Middle frontal gyrus (tissue), 1 donor: ENCODE measurements around the gene GSTM1.
A peak's percentile ranks its signal among the peaks of the same experiment; 100 is the strongest.

Experiments used
- DNase-seq: peaks from one replicate; pipeline ENCODE4 v3.0.0-alpha.2; 2015; ENCODE audit warnings: low spot score; ENCODE audit errors: extremely low spot score

GSTM1 gene

DNA sequence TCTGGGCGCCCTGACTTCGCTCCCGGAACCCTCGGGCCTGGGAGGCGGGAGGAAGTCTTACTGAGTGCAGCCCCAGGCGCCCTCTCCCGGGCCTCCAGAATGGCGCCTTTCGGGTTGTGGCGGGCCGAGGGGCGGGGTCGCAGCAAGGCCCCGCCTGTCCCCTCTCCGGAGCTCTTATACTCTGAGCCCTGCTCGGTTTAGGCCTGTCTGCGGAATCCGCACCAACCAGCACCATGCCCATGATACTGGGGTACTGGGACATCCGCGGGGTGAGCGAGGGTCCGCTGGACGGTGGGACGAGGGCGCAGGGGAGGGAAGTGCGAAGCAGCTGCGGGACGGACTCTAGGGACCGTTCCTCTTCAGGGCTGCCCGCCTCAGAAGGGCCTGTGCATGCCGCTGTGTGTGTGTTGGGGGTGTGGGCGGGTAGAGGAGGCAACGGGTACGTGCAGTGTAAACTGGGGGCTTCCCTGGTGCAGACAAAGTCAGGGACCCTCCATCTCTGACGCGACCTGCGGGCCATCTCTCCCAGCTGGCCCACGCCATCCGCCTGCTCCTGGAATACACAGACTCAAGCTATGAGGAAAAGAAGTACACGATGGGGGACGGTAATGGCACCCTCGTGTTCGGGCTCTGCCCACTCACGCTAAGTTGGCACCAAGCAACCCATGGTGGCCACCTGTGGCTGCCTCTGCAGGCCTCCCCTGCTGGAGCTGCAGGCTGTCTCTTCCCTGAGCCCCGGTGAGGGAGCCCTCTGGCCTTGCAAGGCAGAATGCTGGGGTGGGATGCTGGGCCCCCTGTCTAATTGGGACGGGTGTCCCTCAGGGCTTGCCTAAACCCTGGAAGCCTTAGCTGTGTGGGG, at the start of gene GSTM1:
Gene GSTM1 (plus strand): TSS at position 177 of the 859 bp plus-strand sequence. CDS start 57 bp downstream, at position 234.
- DNase-seq, result peak; percentile 66

DNA sequence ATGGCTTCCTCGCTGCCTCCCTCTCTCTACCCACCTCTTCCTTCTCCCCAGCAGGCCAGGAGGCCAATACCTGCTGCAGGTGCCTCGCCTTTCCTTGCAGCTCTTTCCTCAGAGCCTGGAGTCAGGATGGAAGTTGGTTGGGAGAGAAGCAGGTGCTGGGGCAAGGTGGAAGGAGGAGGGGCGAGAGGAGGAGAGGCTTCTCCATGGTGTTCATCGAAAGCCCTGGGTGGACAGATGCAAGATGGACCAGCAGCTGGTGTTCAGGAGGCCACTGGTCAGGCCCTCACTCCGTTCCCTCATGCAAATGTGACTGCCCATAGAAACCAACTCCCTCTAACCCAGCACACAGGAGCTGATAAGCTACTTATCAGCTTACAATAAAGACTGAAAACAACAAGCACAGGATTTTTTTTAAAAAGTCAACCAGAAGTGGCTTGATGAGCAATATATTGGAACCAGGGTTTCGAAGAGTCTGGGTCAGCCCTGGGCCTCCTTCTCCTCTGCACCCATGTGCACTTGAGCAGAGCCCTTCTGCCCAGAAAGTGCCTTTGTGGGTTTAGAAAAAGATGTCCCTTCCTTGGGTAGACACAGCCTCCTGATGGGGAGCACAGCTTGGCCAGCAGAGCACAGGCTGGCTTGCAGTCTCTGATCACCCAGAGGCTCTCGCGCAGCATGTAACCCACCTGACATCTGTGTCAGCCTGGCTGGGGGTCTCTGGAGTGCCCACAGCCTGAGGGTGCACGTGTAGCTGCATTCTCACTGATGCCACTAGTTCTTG, 48.4 kb upstream of the GSTM1 start:
- DNase-seq, result no peak

DNA sequence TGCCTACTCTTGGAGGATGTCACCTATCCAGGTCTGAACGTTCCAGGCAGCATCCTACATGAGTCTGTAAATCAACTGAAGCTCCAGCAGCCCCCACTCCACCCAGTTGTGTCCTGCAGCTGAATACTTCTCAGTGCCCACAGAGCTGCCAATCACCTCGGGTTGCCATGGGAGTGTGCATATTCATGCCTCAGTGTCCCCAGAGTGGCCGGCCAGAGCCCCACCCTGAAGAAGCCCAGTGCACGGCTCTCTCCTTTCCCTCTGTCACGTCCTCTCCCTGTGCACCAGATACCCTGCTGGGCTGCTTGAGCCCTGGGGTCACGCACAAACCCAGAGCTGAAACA, 47.8 kb upstream of the GSTM1 start:
- DNase-seq, result no peak

DNA sequence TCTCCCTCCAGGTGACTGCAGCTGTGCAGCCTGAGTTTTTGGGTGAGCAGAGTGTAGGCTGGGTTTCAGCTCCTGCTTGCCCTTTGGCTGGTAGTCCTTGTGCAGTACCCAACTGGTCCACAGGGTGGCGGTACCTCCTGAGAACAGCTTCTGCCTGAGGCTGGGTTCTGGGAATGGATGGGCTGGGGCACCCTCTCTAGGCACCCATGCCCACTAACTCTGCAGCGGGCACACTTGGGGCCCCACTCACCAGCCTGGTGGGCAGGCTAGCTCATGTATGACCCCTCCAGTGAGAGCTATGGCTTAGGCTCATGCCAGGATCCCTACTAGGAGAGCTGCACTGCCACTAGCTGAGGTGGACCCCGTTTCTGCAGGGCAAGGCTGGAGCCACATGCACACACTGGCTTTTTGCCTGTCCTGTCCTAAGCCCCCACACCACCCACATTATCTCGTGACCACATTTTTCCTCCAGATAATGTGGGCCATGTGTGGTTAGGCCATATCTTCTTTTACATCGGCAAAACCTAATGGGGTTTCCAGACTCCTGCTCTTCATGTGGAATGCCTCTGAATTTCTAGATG, 47.2 kb upstream of the GSTM1 start:
- DNase-seq, result peak; percentile 69

DNA sequence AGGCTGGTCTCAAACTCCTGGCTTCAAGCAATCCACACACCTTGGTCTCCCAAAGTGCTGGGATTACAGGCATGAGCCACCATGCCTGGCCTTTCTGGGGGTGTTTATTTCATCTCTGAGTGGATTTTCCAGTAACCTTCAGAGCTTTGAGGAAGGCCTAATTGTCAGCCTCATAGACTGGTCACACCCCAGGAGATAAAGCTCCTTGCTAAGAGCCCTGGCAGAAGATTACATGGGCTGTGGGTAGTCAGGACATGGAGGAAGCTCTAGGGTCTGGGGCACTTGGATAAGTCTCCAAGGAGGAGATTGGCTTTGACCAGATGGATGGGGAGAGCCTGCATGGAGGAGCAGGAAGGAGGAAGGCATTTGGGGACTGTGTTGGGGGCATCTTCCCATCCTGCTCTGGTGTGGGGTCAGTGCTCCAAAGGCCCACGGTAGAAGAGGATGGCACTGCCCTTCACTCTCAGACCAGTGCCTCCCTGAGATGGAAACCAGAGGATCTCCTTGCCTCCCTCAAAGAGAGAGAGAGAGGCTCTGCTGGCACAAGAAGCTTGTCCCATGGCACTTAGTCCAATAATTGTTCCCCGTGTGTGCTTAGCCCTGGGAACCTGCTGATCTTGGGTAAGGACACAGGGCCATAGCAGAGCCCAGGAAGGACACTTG, 46.4 kb upstream of the GSTM1 start:
- DNase-seq, result no peak

DNA sequence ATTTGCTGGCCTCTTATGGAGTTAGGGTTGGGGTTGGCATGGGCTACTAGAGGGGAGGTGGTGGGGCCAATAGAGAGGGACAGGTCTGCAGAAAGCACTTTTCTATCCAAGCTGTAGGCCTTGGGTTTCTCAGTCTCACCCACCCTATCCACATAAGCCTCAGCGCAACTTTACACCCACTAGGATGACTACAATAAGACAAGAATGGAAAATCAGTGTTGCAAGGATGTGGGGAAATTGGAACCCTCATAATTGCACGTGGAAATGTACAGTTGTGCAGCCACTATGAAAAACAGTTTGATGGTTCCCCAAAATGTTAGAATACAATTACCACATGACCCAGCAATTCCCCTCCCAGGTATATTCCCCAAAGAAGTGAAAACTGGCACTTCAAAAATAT, 45.8 kb upstream of the GSTM1 start:
- no peak for DNase-seq

DNA sequence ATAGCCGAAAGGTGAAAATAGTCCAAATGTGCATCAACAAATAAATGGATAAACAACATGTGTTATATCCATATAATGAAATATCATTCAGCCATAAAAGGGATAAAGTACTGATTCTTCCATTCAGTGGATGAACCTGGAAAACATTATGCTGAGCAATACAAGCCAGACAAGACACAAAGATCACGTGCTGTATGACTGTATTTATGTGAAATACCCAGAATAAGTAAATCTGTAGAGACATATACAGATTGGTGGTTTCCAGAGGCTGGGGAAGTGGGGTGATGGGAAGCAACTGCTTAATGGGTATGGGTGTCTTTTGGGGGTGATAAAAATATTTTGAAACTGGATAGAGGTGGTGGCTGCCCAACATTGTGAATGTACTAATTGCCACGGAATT, 45.0 kb upstream of the GSTM1 start:
- DNase-seq, result no peak

DNA sequence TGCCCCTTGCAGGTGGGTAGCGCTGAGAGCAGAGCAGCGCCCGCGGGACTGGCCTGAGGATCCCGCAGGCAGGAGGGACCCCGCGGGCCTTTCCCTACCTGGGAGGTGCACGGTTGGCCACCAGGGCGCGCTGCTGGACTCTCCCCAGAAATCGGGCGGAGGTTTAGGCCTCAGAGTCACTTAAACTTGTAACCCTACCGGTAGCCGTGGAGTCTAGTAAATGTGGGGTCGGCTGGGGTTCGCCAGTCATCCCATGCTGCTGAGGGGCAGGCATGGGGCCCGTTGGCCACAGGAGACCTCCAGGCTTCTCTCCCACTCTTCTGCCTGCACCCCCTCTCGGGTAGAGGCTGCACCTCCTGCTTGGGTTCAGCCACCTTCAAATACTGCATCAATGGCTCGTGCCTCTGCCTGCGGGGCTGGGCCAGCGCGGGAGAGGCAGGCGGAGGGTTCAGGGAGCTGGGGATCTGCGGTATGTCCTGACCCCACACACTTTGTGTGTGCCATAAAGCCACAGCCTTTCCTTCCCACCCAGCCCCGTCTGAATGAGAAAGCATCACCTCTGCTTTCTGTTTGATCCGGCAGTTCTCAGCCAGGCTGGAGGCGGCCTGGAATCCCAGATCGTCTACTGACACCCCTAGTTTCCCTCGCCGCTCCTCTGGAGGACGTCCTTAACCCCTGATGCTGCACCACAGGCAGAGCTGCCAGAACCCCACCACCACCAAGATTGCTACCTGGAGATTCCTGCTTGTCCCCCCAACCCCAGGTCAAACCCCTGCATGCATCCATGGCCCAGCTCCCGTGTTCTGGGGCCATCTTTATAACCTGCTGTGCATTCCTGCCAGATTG, 44.0 kb upstream of the GSTM1 start:
- no peak for DNase-seq

DNA sequence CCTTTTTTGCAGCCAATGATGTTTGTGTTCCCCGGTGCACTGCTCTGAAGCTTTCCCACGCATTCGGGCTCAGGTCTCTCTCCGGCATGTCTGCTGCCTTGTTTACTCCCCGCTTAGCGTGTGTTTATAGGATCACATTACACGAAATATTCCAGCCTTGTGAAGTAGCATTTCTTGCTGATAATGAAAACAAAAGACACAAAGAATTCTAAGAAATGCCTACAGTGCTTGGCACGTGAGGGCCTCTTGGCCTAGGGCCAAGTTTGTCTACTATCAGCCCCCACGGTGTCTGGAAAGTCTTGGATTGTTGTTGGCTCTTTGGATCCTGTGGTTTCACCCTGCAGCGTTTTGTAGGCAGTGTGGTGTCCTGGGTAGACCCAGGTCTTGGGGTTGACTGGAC, 42.9 kb upstream of the GSTM1 start:
- DNase-seq, result no peak

DNA sequence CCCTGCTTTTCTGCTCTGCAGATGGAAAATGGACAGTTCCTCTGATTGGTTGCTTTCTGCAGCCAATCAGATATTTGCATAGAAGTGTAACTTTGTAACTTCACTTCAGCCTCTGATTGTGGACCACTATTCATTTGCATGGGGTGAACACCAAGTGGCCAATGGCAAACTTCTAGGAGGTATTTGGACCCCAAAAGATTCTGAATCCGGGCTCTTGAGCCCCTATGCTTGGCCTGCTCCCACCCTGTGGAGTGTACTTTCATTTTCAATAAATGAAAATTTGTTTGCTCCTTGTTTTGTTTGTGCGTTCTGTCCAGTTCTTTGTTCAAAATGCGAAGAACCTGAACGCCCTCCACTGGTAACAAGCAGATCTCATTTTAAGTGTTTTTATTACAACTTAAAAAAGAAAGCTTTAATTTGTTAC, 38.1 kb upstream of the GSTM1 start:
- DNase-seq, result no peak

DNA sequence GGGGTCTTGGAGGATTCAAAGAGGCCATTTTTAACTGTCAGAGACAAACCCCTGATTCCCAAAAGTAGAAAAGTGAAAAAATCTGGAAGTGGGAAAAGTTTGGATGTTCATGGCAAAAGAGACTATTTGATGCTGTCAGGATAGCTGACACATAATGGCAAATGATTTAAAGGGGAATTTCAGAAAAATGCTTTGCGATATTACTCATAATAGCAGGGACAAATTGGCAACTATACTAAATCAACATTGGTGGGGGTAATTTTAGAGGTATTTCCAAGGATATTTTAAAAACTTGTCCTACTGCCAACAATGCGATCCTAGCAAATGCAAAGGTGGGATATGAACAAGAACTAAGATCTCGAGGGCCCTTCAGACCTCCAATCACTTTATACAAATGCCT, 37.0 kb upstream of the GSTM1 start:
- no peak for DNase-seq

DNA sequence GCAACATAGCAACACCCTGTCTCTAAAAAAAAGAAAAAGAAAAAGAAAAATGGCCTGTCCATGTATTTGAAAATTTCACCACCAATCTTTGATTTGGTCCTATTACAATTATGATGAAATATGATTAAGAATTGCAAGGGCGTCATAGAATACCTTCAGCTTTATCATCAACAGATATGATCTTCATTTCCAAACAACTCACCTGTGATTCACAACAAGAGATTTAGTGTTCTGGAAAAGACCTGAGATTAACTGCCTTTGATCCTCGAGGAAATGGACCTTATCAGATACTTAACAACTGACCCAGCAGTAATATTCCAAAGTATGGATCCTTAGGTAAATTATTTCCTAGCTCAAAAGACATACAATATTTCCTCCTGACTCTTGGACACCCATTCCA, 35.2 kb upstream of the GSTM1 start:
- no peak for DNase-seq

DNA sequence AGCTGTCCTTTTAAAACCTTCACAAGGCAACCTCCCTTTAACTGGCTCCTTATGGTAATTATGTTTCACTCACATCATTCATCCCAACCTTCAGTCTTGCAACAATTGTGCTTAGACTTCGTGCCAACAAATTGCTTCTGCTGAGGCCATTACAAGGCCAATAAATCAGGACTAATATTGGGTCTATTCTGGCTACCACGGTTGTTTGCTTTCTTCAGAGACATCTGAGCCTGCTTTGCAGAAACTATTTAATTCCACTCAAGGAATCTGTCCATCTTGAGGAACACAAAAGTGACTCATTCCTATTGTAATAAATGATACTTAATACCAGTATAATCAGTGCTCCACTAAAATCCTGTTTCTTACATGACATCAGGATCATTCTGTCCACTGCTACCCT, 34.3 kb upstream of the GSTM1 start:
- no peak for DNase-seq

DNA sequence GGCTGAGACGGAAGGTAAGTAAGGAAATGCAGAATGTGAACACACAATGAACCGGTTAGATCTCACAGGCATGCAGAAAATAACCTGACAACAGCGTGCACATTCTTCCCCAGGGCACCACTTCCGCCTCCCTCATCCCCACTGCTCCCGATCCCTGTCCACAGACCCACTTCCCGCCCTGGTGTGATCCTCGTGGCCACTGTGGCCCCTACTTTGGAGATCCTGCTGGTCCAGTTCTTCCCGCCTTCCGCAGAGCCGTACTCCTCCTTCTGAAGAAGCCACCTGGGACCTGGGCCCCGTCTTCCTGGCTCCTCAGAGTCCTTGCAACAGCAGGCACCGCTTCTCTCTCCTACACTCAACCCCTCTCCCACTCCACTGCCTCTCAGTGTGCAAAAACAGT, 33.1 kb upstream of the GSTM1 start:
- DNase-seq, result no peak

DNA sequence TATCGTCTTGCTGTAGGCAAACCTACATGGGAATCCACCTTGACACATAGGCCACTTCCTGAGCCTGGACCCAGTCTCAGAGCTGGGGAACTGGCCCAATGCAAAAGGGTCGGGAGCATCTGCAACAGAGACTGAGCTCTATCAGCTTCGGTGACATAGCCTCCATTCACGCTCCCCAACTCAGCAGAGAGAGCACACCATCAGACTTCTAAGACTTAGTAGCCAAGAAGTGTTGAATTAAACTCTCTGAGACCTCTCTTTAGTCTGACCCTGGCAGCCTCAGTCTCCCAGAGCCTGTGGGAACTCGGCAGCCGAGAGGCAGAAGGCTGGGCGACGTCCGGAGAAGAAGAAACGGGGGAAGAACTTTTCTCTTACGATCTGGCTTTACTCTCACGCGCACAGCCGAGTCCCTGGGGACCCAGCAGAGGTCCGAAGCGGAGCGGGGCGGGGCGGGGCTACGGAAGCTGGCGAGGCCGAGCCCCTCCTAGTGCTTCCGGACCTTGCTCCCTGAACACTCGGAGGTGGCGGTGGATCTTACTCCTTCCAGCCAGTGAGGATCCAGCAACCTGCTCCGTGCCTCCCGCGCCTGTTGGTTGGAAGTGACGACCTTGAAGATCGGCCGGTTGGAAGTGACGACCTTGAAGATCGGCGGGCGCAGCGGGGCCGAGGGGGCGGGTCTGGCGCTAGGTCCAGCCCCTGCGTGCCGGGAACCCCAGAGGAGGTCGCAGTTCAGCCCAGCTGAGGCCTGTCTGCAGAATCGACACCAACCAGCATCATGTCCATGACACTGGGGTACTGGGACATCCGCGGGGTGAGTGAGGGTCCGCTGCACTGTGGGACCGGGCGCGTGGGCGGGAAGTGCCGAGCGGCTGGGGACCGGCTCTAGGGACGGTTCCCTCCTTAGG, 31.8 kb upstream of the GSTM1 start, which contains the start of gene GSTM4:
Gene GSTM4 (plus strand): TSS at position 485 of the 905 bp plus-strand sequence. CDS start 291 bp downstream, at position 776.
- DNase-seq, result peak; percentile 49

DNA sequence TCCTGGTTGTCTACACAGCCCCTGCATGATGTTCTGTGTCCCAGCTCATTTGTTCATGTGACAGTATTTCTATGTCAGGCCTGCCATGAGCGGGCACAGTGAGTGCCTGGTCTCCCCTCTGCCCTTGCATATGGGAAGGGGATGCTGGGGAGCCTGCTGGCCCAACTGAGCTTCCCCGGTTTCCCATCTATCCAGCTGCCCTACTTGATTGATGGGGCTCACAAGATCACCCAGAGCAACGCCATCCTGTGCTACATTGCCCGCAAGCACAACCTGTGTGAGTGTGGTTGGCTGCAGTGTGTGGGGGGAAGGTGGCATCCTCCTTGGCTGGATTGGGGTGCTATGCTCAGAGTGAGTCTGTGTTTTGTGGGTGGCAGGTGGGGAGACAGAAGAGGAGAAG, 30.2 kb upstream of the GSTM1 start:
- no peak for DNase-seq

DNA sequence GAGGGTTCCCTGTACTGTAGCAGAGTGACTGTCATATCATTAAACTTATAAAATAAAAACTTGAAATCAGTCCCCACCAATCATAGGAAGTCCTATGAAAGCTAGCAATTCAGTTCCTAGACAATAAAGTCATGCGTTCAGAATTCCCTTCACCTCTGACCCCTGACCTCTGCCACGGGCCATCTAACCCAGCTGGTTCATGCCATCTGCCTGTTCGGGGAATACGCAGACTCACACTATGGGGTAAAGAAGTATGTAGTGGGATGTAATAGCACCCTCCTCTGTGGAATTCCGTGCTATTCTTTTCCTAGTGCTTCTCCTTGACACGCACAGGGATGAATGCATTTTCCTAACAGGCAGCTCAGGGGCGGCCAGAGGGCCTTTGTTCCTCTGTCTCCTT, 29.6 kb upstream of the GSTM1 start:
- no peak for DNase-seq

DNA sequence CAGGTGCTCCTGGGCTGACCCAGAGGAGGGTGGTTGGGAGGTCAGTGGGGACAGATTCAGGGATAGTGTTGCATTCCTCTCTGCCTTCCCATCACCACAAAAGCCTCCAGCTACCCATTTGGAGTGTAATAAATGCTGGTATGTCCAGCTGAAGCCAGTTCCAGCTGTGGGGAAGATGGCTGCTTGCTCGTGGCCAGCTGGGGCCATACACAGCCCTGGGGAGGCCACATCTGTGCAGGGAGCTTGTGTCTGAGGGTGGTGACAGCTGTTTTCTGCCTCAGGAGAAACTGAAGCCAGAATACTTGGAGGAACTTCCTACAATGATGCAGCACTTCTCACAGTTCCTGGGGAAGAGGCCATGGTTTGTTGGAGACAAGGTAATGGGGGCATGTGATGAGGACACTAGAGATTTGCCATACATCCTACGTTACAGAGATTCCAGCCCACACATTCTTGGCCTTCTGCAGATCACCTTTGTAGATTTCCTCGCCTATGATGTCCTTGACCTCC, 29.0 kb upstream of the GSTM1 start:
- no peak for DNase-seq

DNA sequence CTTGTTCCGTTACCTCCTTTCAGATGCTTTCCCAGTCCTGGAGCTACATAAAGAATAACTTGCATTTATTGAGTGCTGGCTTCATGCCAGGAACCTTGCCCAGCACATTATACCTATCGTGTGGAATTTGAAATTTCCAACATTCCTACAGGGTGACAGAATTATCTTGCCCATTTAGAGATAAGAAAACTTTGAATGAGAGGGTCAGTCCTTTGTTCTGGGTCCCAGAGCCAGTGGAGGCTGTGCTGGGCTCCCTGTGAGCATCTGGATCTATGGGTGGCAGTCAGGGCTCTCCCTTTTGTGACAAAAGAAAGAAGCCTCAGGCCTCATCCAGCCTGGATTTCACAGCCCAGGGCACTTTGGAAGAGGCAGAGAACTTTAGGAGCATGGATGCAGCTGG, 28.5 kb upstream of the GSTM1 start:
- DNase-seq, result no peak
